Natural killer cell (primary cell): ENCODE results near the gene ANAPC16. TPM values are rescaled to one million over a fixed set of nuclear protein-coding genes. Genes with fewer than 3 reads are reported as not detected.
A peak's percentile ranks its signal among the peaks of the same experiment; 100 is the strongest.

Experiments used
- ATAC-seq, 3 donors: fragments of 150-1000 bp in 2 of 3; fragments of 200-7000 bp in 1 of 3; cut with Tn5 transposase; 1 replicate in 1 of 3; 2 replicates in 2 of 3; pipeline ENCODE4 v1.10.0; 2021; ENCODE audit warnings: mild to moderate bottlenecking in 2 of 3, moderate library complexity in 2 of 3
- DNase-seq, 2 donors: peaks; one replicate each; pipeline versions ENCODE4 v3.0.0 to v3.0.0-alpha.2; 2013 to 2021; ENCODE audit warnings: mixed read lengths in 1 of 2
- H3K27ac ChIP-seq: one replicate; pipeline ENCODE4 v1.5.1; 2013; ENCODE audit warnings: mild to moderate bottlenecking, low read length
- H3K27me3 ChIP-seq: one replicate; pipeline ENCODE4 v1.6.1; 2013; ENCODE audit warnings: low read length; ENCODE audit not compliant: control insufficient read depth, insufficient read depth
- H3K36me3 ChIP-seq: one replicate; pipeline ENCODE4 v1.6.1; 2013; ENCODE audit warnings: low read length; ENCODE audit not compliant: control insufficient read depth, insufficient read depth
- H3K4me1 ChIP-seq: one replicate; pipeline ENCODE4 v1.6.1; 2013; ENCODE audit warnings: low read length; ENCODE audit not compliant: control insufficient read depth, insufficient read depth
- H3K4me3 ChIP-seq: one replicate; pipeline ENCODE4 v1.5.1; 2013; ENCODE audit warnings: low read length
- H3K9me3 ChIP-seq: one replicate; pipeline ENCODE4 v1.6.1; 2013; ENCODE audit warnings: low read length; ENCODE audit not compliant: control insufficient read depth, insufficient read depth
- H3K27ac Mint-ChIP-seq, 2 donors: one replicate each; pipeline ENCODE4 v1.8.0; 2022; ENCODE audit warnings: mild to moderate bottlenecking in 2 of 2, mixed read lengths in 2 of 2, moderate library complexity in 1 of 2
- H3K27me3 Mint-ChIP-seq, 2 donors: one replicate each; pipeline ENCODE4 v1.8.0; 2022; ENCODE audit warnings: low read depth in 2 of 2, mixed read lengths in 2 of 2
- H3K36me3 Mint-ChIP-seq: one replicate; pipeline ENCODE4 v1.8.0; 2022; ENCODE audit warnings: mixed read lengths
- H3K4me1 Mint-ChIP-seq, 2 donors: one replicate each; pipeline ENCODE4 v1.8.0; 2022; ENCODE audit warnings: mixed read lengths in 2 of 2
- H3K4me3 Mint-ChIP-seq: one replicate; pipeline ENCODE4 v1.8.0; 2022; ENCODE audit warnings: mild to moderate bottlenecking, moderate library complexity, mixed read lengths
- H3K9me3 Mint-ChIP-seq, 2 donors: one replicate each; pipeline ENCODE4 v1.8.0; 2022; ENCODE audit warnings: mixed read lengths in 2 of 2
- WGBS: methylation state at CpG from one replicate; pipeline ENCODE4 v1.1.7; 2013; ENCODE audit warnings: missing lambda C conversion rate; ENCODE audit not compliant: insufficient coverage; 5-methylcytosine and 5-hydroxymethylcytosine counted together
- intact Hi-C: fragments of 100-400 bp; cut with micrococcal nuclease; formaldehyde crosslinking; loops from one replicate; pipeline ENCODE4 v1.14.2; 2022
- total RNA-seq, 4 donors: library from RNA; stranded (reverse); fragments of 120-200 nt in 1 of 4; gene quantifications; one replicate each; pipeline versions ENCODE4 v1.2.3 to v1.2.4, GENCODE V29; 2013 to 2022
- TF ChIP-seq, protein P1 (sequence below): fragments of 200-600 bp; IDR thresholded peaks from one replicate; pipeline ENCODE4 v1.8.0; 2022; ENCODE audit warnings: antibody characterized with exemption

Gene ANAPC16
- total RNA-seq, 3 donors from 2014 or later (not counting 1 experiment from before 2014, with no cell fraction given) = 70.9 to 77.0 (median 71.0) TPM

DNA sequence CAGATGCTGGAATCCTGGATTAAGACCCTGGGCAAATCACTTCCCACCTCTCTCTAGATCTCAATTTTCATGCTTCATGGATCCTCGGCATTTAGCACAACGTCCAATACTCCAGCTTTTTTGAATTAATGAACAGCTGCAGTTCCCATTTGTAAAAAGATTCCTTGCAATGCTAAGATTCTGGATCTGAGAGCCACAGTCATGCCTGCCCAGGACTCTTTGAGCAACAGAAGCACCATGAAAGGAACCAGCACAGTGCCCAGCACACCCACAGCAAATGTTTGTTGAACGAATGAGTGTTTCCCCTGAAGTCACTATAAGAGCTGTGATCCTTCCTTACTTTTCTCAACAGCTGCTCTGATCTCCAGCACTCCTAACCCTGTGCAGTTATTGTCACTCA, 37.2 kb downstream of the ANAPC16 start:
- peak overlapping the region; percentile 34 for H3K27ac ChIP-seq
- no peaks in the 10 kb centered on the region for H3K9me3 Mint-ChIP-seq
- H3K27me3 ChIP-seq = no peaks in the 10 kb centered on the region
- DNase-seq (no peak), ATAC-seq (no peak)
- WGBS = 86% methylated on average over 3 of the region's 3 CpGs
- no peaks in the 10 kb centered on the region for H3K9me3 ChIP-seq
- H3K36me3 Mint-ChIP-seq = no peaks in the 10 kb centered on the region
- peak overlapping the region; percentile 56 for H3K4me3 Mint-ChIP-seq
- H3K27me3 Mint-ChIP-seq = no peaks in the 10 kb centered on the region
- peak overlapping the region; percentile 46 to 89 for H3K27ac Mint-ChIP-seq
- peaks cover 56 to 78% of the 10 kb centered on the region in 2 donors for H3K4me1 Mint-ChIP-seq
- intact Hi-C loops = no loop called here
- no peaks in the 10 kb centered on the region for H3K36me3 ChIP-seq
- H3K4me1 ChIP-seq = peaks cover 95% of the 10 kb centered on the region
- no peak overlapping the region for H3K4me3 ChIP-seq
- TF ChIP-seq, protein P1, sequence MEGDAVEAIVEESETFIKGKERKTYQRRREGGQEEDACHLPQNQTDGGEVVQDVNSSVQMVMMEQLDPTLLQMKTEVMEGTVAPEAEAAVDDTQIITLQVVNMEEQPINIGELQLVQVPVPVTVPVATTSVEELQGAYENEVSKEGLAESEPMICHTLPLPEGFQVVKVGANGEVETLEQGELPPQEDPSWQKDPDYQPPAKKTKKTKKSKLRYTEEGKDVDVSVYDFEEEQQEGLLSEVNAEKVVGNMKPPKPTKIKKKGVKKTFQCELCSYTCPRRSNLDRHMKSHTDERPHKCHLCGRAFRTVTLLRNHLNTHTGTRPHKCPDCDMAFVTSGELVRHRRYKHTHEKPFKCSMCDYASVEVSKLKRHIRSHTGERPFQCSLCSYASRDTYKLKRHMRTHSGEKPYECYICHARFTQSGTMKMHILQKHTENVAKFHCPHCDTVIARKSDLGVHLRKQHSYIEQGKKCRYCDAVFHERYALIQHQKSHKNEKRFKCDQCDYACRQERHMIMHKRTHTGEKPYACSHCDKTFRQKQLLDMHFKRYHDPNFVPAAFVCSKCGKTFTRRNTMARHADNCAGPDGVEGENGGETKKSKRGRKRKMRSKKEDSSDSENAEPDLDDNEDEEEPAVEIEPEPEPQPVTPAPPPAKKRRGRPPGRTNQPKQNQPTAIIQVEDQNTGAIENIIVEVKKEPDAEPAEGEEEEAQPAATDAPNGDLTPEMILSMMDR = no peak

GRCh38 chr10:72253578-72253977, 37.8 kb downstream of the ANAPC16 start:
- intact Hi-C loops = no loop called here
- peak overlapping the region; percentile 56 for H3K4me3 Mint-ChIP-seq
- DNase-seq = no peak

GRCh38 chr10:72254813-72255568, 39.2 kb downstream of the ANAPC16 start:
- Mint-ChIP-seq H3K36me3 (no peaks in the 10 kb centered on the region), H3K9me3 (no peaks in the 10 kb centered on the region), H3K27me3 (no peaks in the 10 kb centered on the region), H3K4me3 (peak overlapping the region; percentile 79), H3K27ac (peak overlapping the region; percentile 83 to 96), H3K4me1 (peaks cover 58 to 79% of the 10 kb centered on the region in 2 donors)
- Histone ChIP-seq H3K27me3 (no peaks in the 10 kb centered on the region), H3K9me3 (no peaks in the 10 kb centered on the region), H3K4me3 (no peak overlapping the region), H3K27ac (peak overlapping the region; percentile 47), H3K4me1 (peaks cover 91% of the 10 kb centered on the region), H3K36me3 (no peaks in the 10 kb centered on the region)
- peak; percentile 72 to 82 (median 73) for ATAC-seq
- DNase-seq = peak; percentile 36 to 64
- 23% methylated on average over 15 of the region's 15 CpGs for WGBS
- TF ChIP-seq, protein P1 = no peak
- intact Hi-C loops = no loop called here

More at GRCh38 chr10:72253578-72253977, 37.8 kb downstream of the ANAPC16 start:
- H3K27ac Mint-ChIP-seq = peak overlapping the region; percentile 46 to 89
- TF ChIP-seq, protein P1 = no peak
- ATAC-seq = no peak
- Histone ChIP-seq H3K4me1 (peaks cover 91% of the 10 kb centered on the region), H3K36me3 (no peaks in the 10 kb centered on the region), H3K4me3 (no peak overlapping the region), H3K27ac (peak overlapping the region; percentile 32), H3K27me3 (no peaks in the 10 kb centered on the region), H3K9me3 (no peaks in the 10 kb centered on the region)
- no peaks in the 10 kb centered on the region for H3K27me3 Mint-ChIP-seq
- H3K36me3 Mint-ChIP-seq = no peaks in the 10 kb centered on the region
- peaks cover 52 to 76% of the 10 kb centered on the region in 2 donors for H3K4me1 Mint-ChIP-seq
- no peaks in the 10 kb centered on the region for H3K9me3 Mint-ChIP-seq
- WGBS = 94% methylated on average over 6 of the region's 7 CpGs
